ENCODE measurements around the gene RAB40C. TPM values are rescaled to one million over a fixed set of nuclear protein-coding genes. Genes with fewer than 3 reads are reported as not detected.

The RAB40C gene
- total RNA-seq, 4 donors from 2014 or later = 103 to 161 (median 122) TPM

DNA sequence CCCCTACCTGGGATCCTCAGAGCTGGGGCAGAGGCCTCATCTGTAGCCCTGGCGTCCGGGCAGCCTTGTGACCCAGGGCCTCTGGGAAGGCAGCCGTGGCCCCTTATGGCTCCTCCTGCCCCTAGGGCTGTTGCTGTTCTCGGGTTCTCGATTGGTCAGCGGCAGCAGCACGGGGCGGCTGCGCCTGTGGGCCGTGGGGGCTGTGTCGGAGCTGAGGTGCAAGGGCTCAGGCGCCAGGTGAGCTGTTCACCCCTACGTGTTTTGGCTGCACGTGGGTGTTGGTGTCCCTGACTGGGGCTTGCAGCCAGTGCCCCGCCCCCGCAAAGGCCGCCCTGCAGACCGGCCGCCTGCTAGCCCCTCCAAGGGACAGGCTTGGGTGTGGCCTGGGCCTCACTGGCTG lies 72.2 kb downstream of the RAB40C start:
- no peak for DNase-seq (ENCODE audit: low spot score in 2 of 2)
- TF ChIP-seq POLR2A (IDR thresholded peaks at IDR 0.05) = no peak
- TF ChIP-seq, protein P1, sequence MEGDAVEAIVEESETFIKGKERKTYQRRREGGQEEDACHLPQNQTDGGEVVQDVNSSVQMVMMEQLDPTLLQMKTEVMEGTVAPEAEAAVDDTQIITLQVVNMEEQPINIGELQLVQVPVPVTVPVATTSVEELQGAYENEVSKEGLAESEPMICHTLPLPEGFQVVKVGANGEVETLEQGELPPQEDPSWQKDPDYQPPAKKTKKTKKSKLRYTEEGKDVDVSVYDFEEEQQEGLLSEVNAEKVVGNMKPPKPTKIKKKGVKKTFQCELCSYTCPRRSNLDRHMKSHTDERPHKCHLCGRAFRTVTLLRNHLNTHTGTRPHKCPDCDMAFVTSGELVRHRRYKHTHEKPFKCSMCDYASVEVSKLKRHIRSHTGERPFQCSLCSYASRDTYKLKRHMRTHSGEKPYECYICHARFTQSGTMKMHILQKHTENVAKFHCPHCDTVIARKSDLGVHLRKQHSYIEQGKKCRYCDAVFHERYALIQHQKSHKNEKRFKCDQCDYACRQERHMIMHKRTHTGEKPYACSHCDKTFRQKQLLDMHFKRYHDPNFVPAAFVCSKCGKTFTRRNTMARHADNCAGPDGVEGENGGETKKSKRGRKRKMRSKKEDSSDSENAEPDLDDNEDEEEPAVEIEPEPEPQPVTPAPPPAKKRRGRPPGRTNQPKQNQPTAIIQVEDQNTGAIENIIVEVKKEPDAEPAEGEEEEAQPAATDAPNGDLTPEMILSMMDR (IDR thresholded peaks at IDR 0.05) = no peak
- intact Hi-C loops (cut with DNase I; ENCODE audit: low total_unique reads) = loop anchor here (10.0 kb wide), 1 partner anchor 117 kb away; no protein-coding TSS in a partner anchor
- H3K4me3 ChIP-seq (ENCODE audit: low read depth, poor library complexity, severe bottlenecking) = no peak overlapping the region
- 92% methylated on average over 7 to 15 of the region's 19 CpGs for WGBS, 2 donors

DNA sequence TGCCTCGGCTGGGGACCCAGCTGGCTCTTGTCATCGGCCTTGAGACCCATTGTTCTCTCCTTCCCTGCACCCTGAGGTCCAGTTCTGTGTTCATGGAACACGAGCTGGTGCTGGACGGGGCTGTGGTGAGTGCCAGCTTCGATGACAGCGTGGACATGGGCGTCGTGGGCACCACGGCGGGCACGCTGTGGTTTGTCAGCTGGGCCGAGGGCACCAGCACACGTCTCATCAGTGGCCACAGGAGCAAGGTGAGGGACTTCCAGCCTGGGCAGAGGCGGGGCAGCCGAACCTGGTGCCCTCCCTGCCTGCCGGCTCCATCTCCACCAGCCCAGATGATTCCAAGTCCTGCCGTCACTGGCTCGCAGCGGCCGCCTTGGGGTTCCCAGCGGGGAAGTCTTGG lies 72.7 kb downstream of the RAB40C start:
- no peak for TF ChIP-seq POLR2A (IDR thresholded peaks at IDR 0.05)
- TF ChIP-seq, protein P1 (IDR thresholded peaks at IDR 0.05) = no peak
- WGBS, 2 donors = 89 to 94% methylated on average over 17 to 18 of the region's 21 CpGs
- no peak for DNase-seq (ENCODE audit: low spot score in 2 of 2)
- H3K4me3 ChIP-seq (ENCODE audit: low read depth, poor library complexity, severe bottlenecking) = no peak overlapping the region
- intact Hi-C loops (cut with DNase I; ENCODE audit: low total_unique reads) = loop anchor here (10.0 kb wide), 1 partner anchor 118 kb away; no protein-coding TSS in a partner anchor

DNA sequence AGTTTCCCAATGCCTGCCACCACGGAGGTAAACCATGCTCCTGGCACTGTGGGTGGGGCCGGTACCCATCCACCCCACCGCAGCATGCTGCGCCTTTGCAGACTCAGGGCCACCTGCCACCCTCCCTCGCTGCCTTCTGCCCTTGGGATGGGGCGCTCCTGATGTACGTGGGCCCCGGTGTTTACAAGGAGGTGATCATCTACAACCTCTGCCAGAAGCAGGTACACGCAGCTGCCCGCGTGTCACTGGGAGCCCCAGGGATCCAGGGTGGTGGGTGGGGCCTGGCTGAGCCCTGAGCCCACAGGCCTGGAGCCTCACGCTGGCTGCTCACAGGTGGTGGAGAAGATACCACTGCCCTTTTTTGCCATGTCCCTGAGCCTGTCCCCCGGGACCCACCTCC lies 76.7 kb downstream of the RAB40C start:
- H3K4me3 ChIP-seq (ENCODE audit: low read depth, poor library complexity, severe bottlenecking) = no peak overlapping the region
- TF ChIP-seq, protein P1 (IDR thresholded peaks at IDR 0.05) = no peak
- TF ChIP-seq POLR2A (IDR thresholded peaks at IDR 0.05) = no peak
- intact Hi-C loops (cut with DNase I; ENCODE audit: low total_unique reads) = loop anchor here (10.0 kb wide), 1 partner anchor 122 kb away; no protein-coding TSS in a partner anchor
- no peak for DNase-seq (ENCODE audit: low spot score in 2 of 2)
- WGBS, 2 donors = 66 to 72% methylated on average over 12 to 13 of the region's 13 CpGs

DNA sequence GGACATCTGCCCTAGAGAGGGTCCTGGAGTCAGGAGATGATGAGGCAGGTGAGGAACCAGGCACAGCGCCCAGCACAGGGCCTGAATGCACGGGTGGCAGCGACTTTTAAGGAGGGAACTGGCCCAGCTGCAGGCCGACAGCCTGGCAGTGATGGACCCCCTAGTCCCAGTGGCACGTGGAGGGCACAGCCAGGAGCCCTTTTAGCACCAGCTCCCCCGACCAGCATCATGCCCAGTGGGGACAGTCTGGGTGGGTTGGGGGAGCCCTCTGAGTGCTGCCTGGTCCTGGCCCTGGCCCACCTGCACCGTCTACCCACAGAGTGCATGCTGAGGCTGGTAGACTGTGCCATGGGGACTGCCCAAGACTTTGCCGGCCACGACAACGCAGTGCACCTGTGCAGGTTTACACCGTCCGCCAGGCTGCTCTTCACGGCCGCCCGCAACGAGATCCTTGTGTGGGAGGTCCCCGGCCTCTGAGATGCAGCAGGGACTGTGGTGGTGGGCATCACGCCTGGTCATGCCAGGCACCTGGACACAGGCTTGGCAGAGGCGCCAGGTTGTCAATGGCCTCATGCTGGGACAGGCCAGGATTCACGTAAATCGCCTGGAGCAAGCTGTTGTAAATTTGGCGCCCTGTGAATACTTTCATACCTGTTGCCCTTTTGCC lies 77.4 kb downstream of the RAB40C start:
- WGBS, 2 donors = 51 to 71% methylated on average over 14 to 20 of the region's 22 CpGs
- H3K4me3 ChIP-seq (ENCODE audit: low read depth, poor library complexity, severe bottlenecking) = no peak overlapping the region
- DNase-seq (ENCODE audit: low spot score in 2 of 2) = no peak
- TF ChIP-seq, protein P1 (IDR thresholded peaks at IDR 0.05) = no peak
- no peak for TF ChIP-seq POLR2A (IDR thresholded peaks at IDR 0.05)
- intact Hi-C loops (cut with DNase I; ENCODE audit: low total_unique reads) = loop anchor here (10.0 kb wide), 1 partner anchor 122 kb away; no protein-coding TSS in a partner anchor

DNA sequence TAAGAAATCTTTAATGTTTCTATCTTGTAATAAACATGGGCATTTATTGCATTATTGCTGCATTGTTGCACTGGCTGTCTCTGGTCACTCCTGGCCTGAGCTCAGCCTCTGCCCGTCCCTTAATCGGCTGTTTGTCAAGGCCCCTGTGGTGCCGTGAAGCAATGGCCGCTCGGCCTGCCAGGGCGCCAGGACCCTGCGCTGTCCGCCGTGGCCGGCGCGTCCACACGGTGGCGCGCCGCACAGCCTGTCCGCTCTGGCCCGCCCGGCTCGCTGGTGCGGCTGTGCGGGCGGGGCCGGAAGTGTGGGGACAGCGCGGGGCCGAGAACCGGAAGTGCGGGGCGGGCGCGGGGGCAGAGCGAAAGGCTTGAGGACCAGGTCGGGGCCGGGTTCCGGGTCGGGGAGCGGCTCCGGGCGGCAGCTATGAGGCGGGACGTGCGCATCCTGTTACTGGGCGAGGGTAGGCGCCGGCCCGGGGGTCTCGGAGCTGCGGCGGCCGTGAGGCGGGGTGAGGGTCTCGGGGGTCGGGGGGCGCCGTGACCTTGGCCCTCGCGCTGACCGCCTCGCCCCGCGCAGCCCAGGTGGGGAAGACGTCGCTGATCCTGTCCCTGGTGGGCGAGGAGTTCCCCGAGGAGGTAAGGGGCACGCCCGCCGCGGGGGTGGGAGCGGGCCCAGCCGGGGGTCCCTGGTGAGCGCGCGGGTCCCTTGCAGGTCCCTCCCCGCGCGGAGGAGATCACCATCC lies 78.1 kb downstream of the RAB40C start, which contains the start of gene RHOT2:
Gene RHOT2 (plus strand): TSS at position 353 of the 739 bp plus-strand sequence. CDS start 68 bp downstream, at position 421.
- DNase-seq (ENCODE audit: low spot score in 2 of 2) = peak; percentile 86 to 98
- whole genome bisulfite sequencing, 2 donors = 0% methylated on average over 5 to 14 of the region's 78 CpGs
- H3K4me3 ChIP-seq (ENCODE audit: low read depth, poor library complexity, severe bottlenecking) = peak within 1 kb of the TSS; percentile 80
- TF ChIP-seq, protein P1 (IDR thresholded peaks at IDR 0.05) = no peak
- TF ChIP-seq POLR2A (IDR thresholded peaks at IDR 0.05) = no peak
- intact Hi-C loops (cut with DNase I; ENCODE audit: low total_unique reads) = loop anchor here (10.0 kb wide), 1 partner anchor 123 kb away; no protein-coding TSS in a partner anchor

All from lower leg skin (tissue), 4 donors.